ENCODE results near the gene P2RX5.

The P2RX5 gene

GRCh38 chr17:3667366-3668278 lies 28.3 kb downstream of the P2RX5 start:
- H2BK12ac ChIP-seq (ENCODE audit: low read length), result peak overlapping the region; percentile 64
- H3K27ac ChIP-seq (replicated peaks; ENCODE audit: low read length), result peak overlapping the region; percentile 99
- H2BK15ac ChIP-seq (ENCODE audit: low read length), result no peak overlapping the region
- peaks cover 9 to 43% of the 10 kb centered on the region in 2 donors for H3K36me3 ChIP-seq (replicated peaks in 1 of 2; ENCODE audit: control insufficient read depth in 2 of 2, insufficient read depth in 2 of 2, low read length in 2 of 2)
- H4K8ac ChIP-seq (ENCODE audit: low read depth, low read length), result no peak overlapping the region
- WGBS, 2 donors (ENCODE audit: extremely low coverage in 2 of 2, insufficient read length in 2 of 2, insufficient replicate concordance in 1 of 2), result no CpG with 5 or more reads among the region's 39 CpGs
- H3K4me3 ChIP-seq (ENCODE audit: low read length in 2 of 2), result peak overlapping the region; percentile 94 to 97
- H3K27me3 ChIP-seq (ENCODE audit: control insufficient read depth in 3 of 3, insufficient read depth in 3 of 3, low read depth in 1 of 3, low read length in 3 of 3), result no peaks in the 10 kb centered on the region
- peak overlapping the region; percentile 99 for H2BK5ac ChIP-seq (ENCODE audit: low read length)
- H2AFZ ChIP-seq (ENCODE audit: low read length), result peak overlapping the region; percentile 100
- peaks cover 13% of the 10 kb centered on the region for H3K79me1 ChIP-seq (ENCODE audit: low read depth, low read length)
- H3K9me3 ChIP-seq (replicated peaks in 1 of 2; ENCODE audit: control insufficient read depth in 2 of 2, insufficient read depth in 1 of 2, low read depth in 1 of 2, low read length in 2 of 2), result no peaks in the 10 kb centered on the region
- H3K9ac ChIP-seq (ENCODE audit: low read depth, low read length, poor library complexity), result peak overlapping the region; percentile 94
- peaks cover 9 to 14% of the 10 kb centered on the region in 2 donors for H3K4me1 ChIP-seq (ENCODE audit: control insufficient read depth in 2 of 2, insufficient read depth in 1 of 2, low read depth in 1 of 2, low read length in 2 of 2)
- peak overlapping the region; percentile 97 for H3K4me2 ChIP-seq (ENCODE audit: insufficient read depth, low read length, poor library complexity, severe bottlenecking)
- peak overlapping the region; percentile 72 for H3K4ac ChIP-seq (ENCODE audit: low read length)
- no peak overlapping the region for H4K91ac ChIP-seq (ENCODE audit: low read depth, low read length, poor library complexity)
- H3K18ac ChIP-seq (ENCODE audit: low read length), result peak overlapping the region; percentile 99
- H3K23ac ChIP-seq (ENCODE audit: low read depth, low read length, poor library complexity), result peak overlapping the region; percentile 98
- no peak overlapping the region for H2BK120ac ChIP-seq (ENCODE audit: low read depth, low read length)
- DNase-seq (ENCODE audit: low spot score), result no peak
- peak overlapping the region; percentile 90 for H2AK5ac ChIP-seq (ENCODE audit: low read depth, low read length)
- H3K14ac ChIP-seq (ENCODE audit: low read length), result peak overlapping the region; percentile 84

GRCh38 chr17:3666516-3666915 lies 29.4 kb downstream of the P2RX5 start:
- Histone ChIP-seq H3K14ac (ENCODE audit: low read length) (no peak overlapping the region), H3K9me3 (replicated peaks in 1 of 2; ENCODE audit: control insufficient read depth in 2 of 2, insufficient read depth in 1 of 2, low read depth in 1 of 2, low read length in 2 of 2) (no peaks in the 10 kb centered on the region), H3K4me1 (ENCODE audit: control insufficient read depth in 2 of 2, insufficient read depth in 1 of 2, low read depth in 1 of 2, low read length in 2 of 2) (peaks cover 9 to 14% of the 10 kb centered on the region in 2 donors), H3K4me2 (ENCODE audit: insufficient read depth, low read length, poor library complexity, severe bottlenecking) (no peak overlapping the region), H3K9ac (ENCODE audit: low read depth, low read length, poor library complexity) (no peak overlapping the region), H2AFZ (ENCODE audit: low read length) (no peak overlapping the region), H4K8ac (ENCODE audit: low read depth, low read length) (no peak overlapping the region), H4K91ac (ENCODE audit: low read depth, low read length, poor library complexity) (no peak overlapping the region), H2BK15ac (ENCODE audit: low read length) (peak overlapping the region; percentile 3), H3K27ac (replicated peaks; ENCODE audit: low read length) (no peak overlapping the region), H3K23ac (ENCODE audit: low read depth, low read length, poor library complexity) (peak overlapping the region; percentile 99), H3K4me3 (ENCODE audit: low read length in 2 of 2) (peak overlapping the region; percentile 8 to 25), H3K27me3 (ENCODE audit: control insufficient read depth in 3 of 3, insufficient read depth in 3 of 3, low read depth in 1 of 3, low read length in 3 of 3) (no peaks in the 10 kb centered on the region), H3K36me3 (replicated peaks in 1 of 2; ENCODE audit: control insufficient read depth in 2 of 2, insufficient read depth in 2 of 2, low read length in 2 of 2) (peaks cover 7 to 43% of the 10 kb centered on the region in 2 donors), H2BK120ac (ENCODE audit: low read depth, low read length) (no peak overlapping the region), H3K18ac (ENCODE audit: low read length) (no peak overlapping the region), H2BK5ac (ENCODE audit: low read length) (no peak overlapping the region), H3K79me1 (ENCODE audit: low read depth, low read length) (peaks cover 13% of the 10 kb centered on the region), H3K4ac (ENCODE audit: low read length) (no peak overlapping the region), H2BK12ac (ENCODE audit: low read length) (no peak overlapping the region), H2AK5ac (ENCODE audit: low read depth, low read length) (peak overlapping the region; percentile 47)
- DNase-seq (ENCODE audit: low spot score), result no peak
- no CpG with 5 or more reads among the region's 6 CpGs for WGBS, 2 donors (ENCODE audit: extremely low coverage in 2 of 2, insufficient read length in 2 of 2, insufficient replicate concordance in 1 of 2)

- peaks cover 10 to 46% of the 10 kb centered on the region in 2 donors for H3K36me3 ChIP-seq (replicated peaks in 1 of 2; ENCODE audit: control insufficient read depth in 2 of 2, insufficient read depth in 2 of 2, low read length in 2 of 2)
- WGBS, 2 donors (ENCODE audit: extremely low coverage in 2 of 2, insufficient read length in 2 of 2, insufficient replicate concordance in 1 of 2), result no CpG with 5 or more reads among the region's 5 CpGs
Measured at GRCh38 chr17:3665834-3666233, 30.1 kb downstream of the P2RX5 start.

More at GRCh38 chr17:3665834-3666233, 30.1 kb downstream of the P2RX5 start:
- H3K4ac ChIP-seq (ENCODE audit: low read length), result no peak overlapping the region
- H2BK5ac ChIP-seq (ENCODE audit: low read length), result no peak overlapping the region
- H3K18ac ChIP-seq (ENCODE audit: low read length), result no peak overlapping the region
- no peak overlapping the region for H3K4me2 ChIP-seq (ENCODE audit: insufficient read depth, low read length, poor library complexity, severe bottlenecking)
- H3K9me3 ChIP-seq (replicated peaks in 1 of 2; ENCODE audit: control insufficient read depth in 2 of 2, insufficient read depth in 1 of 2, low read depth in 1 of 2, low read length in 2 of 2), result no peaks in the 10 kb centered on the region
- H3K27me3 ChIP-seq (ENCODE audit: control insufficient read depth in 3 of 3, insufficient read depth in 3 of 3, low read depth in 1 of 3, low read length in 3 of 3), result no peaks in the 10 kb centered on the region
- H3K9ac ChIP-seq (ENCODE audit: low read depth, low read length, poor library complexity), result no peak overlapping the region
- H3K79me1 ChIP-seq (ENCODE audit: low read depth, low read length), result peaks cover 13% of the 10 kb centered on the region
- H3K23ac ChIP-seq (ENCODE audit: low read depth, low read length, poor library complexity), result no peak overlapping the region
- peaks cover 9 to 14% of the 10 kb centered on the region in 2 donors for H3K4me1 ChIP-seq (ENCODE audit: control insufficient read depth in 2 of 2, insufficient read depth in 1 of 2, low read depth in 1 of 2, low read length in 2 of 2)
- H2AK5ac ChIP-seq (ENCODE audit: low read depth, low read length), result no peak overlapping the region
- no peak overlapping the region for H4K8ac ChIP-seq (ENCODE audit: low read depth, low read length)
- H2BK120ac ChIP-seq (ENCODE audit: low read depth, low read length), result no peak overlapping the region
- H2AFZ ChIP-seq (ENCODE audit: low read length), result no peak overlapping the region
- no peak overlapping the region for H3K27ac ChIP-seq (replicated peaks; ENCODE audit: low read length)
- no peak overlapping the region for H2BK15ac ChIP-seq (ENCODE audit: low read length)
- no peak overlapping the region for H2BK12ac ChIP-seq (ENCODE audit: low read length)
- no peak overlapping the region for H3K14ac ChIP-seq (ENCODE audit: low read length)
- H3K4me3 ChIP-seq (ENCODE audit: low read length in 2 of 2), result no peak overlapping the region
- DNase-seq (ENCODE audit: low spot score), result no peak
- no peak overlapping the region for H4K91ac ChIP-seq (ENCODE audit: low read depth, low read length, poor library complexity)

Data from neuronal stem cell (in vitro differentiated cells).